ENCODE data around the gene BRPF3.

The BRPF3 gene

DNA sequence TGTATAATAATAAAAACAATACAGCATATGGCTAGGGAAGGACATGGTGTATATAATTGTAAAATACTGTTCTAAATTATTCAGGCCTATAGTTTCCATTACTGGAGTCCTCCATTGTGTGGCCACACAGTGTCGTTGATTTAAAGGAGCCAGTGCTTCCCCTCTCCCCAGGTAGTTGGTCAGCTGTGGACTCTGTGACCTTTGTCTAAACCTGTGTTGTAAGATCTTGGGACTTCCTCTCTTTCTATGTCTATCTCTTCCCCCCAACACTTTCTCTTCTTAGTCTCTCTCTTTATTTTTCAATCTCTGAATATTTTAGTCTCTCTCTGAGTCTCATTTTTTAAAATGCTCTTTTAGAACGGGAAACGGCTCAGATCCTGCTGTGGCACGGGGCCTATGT lies 35.6 kb downstream of the BRPF3 start:
- DNase-seq (ENCODE audit: low read depth), result no peak

DNA sequence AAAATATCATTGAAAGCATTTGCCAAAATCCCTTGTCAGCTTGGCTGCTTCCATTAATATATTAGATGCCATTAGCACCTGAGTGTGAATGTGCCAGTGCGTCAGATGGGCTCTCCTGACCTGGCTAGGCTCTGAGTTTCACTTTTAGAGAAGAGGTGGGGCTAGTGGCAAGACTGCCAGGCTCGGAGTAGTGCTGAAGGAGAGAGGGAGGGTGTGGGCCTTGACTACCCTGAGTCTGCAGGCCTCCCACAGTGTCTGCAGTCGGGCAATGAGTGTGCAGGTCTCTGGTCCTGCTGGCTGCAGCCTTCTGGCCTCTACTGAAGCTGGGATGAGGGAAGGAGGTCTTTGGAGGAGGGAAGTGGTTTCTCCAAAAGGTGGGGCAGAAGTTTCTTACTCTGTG lies 38.8 kb downstream of the BRPF3 start:
- DNase-seq (ENCODE audit: low read depth), result no peak

DNA sequence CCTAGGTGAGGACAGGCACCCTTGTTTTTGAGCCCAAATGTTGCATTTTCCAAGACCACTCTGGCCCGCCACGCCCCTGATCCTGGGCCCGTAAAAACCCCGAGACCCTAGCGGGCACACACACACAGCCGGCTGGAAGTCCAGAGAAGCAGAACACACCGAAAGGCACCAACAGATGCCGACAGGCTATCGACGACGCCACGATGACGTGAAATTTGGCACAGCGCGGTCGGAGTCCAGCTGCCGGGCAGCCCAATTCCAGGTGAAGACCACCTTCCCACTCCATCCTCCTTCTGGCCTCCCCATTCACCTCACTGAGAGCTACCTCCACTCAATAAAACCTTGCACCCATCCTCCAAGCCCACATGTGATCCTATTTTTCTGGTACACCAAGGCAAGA lies 39.3 kb downstream of the BRPF3 start:
- DNase-seq (ENCODE audit: low read depth), result no peak

DNA sequence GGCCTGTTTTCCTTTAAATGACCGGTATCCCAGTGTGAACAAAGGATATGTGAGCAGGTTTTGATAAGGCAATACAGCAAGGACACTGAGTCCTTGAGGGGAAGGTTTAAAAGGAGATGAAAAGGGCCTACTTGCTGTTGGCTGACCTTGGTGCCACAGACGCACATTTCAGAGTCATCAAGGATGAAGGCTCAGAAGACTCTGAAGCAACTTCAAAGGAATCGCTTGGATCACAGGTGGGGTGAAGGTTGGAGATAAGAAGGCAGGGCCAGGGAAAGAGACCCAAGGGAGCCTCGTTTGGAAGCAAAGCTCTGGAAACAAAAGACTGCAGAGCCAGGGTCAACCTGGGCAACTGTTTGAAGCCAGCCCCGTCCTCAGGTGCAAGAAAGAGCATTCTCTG lies 43.2 kb downstream of the BRPF3 start:
- no peak for DNase-seq (ENCODE audit: low read depth)

DNA sequence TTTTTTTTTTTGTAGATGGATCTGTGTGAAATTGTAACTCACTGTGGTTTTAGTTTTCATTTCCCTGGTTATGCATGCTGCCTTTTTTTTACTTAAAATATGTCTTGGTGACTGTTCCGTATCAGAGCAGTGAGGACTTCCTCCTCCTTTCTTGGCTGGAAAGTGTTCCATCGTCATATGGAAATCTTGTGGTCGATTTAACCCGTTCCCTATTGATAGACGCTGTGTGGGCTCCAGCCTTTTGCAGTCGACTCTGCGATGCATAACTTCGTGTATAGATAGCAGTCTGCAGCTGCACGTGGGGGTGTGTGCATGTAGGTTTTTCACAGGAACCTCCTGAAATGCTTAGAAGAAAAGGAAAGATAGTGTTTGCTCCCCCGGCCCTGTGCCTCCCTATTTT lies 45.2 kb downstream of the BRPF3 start:
- DNase-seq (ENCODE audit: low read depth), result no peak

DNA sequence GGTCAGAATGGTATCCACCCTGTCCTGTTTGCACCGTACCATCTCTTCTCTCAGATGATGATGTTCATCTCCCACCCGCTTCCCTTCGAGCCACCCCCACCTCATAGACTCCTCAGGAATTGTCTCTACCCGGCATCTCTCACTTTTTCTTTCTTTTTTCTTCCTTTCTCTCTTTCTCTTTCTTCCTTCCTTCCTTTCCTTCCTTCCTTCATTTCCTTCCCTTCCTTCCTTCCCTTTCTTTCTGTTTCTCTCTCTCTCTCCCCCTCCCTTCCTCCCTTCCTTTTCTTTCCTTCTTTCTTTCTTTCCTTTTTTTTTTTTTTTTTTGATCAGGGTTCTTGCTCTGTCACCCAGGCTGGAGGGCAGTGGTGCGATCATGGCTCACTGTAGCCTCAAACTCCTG lies 45.6 kb downstream of the BRPF3 start:
- DNase-seq (ENCODE audit: low read depth), result no peak

DNA sequence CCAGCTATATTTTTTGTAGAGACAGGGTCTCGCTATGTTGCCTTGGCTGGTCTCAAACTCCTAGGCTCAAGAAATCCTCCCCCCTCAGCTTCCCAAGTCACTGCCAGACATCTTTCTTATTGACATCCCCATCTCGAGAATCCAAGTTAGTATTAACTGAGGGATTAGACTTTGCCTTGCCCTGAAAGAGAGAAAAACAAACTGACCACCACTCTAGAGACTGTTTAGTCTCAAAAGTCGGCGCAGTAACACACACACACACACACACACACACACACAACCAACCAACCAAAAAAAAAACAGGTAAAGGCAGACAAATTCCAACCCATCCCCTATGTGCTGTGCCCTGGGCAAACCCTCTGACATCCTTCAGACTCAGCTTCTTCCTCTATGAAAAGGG lies 46.1 kb downstream of the BRPF3 start:
- no peak for DNase-seq (ENCODE audit: low read depth)

DNA sequence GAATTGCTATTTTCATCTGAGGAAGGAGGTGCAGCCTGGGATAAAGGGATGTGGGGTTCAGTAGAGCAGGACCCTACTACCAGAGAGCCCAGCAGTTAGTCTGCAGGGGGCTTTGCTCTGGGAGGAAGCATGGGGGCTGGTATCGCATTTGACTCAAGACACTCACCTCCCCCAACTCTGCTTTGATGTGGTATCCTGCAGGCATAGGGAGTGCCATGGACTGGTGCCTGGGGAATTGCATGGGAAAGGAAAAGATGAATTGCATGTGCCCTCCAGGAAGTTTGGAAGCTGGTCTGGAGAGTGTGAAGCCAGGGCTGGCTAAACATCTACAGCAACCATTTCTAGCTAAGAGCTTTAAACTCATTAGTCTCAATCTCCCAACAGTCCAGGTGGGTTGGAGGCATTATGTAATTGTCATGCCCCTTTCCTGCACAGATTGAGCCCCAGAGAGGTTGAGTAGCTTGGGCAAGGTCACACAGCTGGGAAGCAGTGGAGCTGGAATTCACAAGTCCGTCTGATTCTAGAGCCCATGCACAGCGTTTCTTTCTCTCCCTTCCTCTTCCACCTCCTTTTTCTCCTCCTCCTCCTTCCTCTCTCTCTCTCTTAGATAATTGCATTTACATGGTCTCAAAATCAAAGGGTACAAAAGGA lies 47.1 kb downstream of the BRPF3 start:
- no peak for DNase-seq (ENCODE audit: low read depth)

DNA sequence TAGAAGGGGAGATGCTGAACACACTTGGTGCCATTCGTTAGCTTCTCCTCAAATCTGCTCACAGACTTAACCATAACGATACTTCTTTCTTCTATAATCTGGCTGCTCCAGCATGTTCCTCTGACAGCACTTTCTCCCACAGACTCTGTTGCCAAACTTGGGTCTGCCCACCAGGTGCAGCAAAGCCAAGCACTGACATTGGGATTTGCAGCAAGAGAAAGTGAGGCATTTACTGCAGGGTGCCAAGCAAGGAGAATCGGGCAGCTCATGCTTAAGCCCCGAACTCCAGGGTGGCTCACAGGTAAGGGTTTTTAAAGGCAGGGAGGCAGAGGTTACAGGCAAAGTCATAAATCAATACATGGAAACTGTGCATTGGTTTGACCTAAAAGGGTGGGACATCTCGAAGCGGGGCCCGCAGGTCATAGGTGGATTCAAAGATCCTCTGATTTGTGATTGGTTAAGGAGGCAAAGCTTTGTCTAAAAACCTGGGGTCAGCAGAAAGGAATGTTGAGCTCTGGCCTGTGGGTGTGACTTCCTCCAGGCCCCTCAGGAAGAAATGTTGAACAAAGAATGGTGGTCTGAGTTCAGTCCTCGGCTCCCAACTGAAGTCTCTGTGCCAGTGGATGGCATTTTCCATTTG lies 48.2 kb downstream of the BRPF3 start:
- DNase-seq (ENCODE audit: low read depth), result no peak

DNA sequence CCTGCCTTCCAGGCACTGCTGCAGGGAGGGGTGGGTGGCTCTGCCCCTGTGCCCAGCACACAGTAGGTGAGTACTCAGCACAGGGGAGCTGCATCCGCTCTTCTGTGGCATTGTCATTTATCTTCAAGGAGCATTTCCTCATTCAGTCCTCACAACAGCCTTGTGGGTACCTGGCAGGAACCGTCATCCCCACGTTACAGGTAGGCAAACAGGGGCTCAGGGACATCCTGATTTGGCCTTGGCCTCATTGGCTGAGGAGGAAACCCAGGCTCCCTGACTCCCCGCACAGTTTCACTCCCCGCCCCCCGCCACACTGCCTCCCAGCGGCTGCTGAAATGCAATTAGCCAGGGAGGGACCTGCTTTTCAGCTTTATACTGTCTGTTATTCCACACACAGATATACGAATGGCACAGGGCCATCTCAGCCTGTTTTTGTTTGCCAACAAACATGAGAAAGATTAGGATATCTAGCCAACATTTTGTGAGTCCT lies 49.1 kb downstream of the BRPF3 start:
- DNase-seq (ENCODE audit: low read depth), result no peak

DNA sequence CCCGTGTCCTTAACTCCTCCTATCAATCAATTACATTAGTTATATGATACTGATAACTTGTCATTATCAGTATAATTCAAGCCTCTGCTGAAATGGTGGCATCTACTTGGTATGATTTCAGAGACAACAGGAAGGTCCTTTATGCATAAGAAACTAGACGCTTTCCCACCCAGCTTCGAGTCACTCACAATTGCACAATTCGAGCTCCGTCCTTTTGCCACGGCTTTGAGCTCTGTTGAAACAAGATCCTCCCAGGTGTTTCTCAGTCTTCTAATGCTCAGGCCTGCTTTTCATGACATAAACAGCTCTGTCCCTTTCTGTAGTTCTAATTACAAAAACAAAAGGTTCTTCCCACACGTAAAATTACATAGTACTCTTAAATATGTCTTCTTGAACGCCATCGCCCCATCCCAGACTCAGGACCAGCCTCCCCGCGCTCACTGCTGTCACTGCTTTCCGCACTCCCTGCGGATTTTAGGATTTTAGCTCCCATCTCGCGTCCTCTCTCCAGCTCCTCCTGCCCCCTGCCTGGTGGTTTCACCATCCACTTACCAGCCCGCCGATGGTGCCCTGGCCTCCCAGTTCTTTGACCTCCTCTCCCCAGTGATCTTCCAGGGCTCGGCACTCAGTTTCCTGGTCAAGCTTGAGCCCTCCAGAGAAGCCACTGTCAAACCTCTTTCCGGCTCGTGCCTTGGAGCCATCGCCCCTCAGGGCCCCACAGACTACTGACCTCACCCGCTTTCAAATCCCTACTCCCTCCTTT lies 50.1 kb downstream of the BRPF3 start:
- no peak for DNase-seq (ENCODE audit: low read depth)

DNA sequence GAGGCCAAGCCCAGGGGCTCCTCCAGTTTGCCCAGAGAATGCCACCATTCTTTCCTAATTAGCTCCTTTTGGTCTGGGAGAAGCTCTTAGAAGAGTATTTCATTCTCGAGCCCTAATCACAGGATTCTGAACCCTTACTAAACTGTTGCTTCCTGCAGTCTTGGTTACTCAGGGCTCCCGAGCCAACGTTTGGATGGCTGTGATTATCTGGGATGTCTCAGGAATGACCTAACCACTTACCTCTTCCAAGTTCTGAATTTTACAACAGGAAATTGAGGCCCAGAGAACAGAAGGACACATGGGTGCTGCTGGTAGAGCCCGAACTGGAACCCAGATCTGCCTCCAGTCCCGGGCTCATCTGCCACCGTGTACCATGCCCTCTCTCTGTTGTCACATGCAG lies 51.1 kb downstream of the BRPF3 start:
- no peak for DNase-seq (ENCODE audit: low read depth)

DNA sequence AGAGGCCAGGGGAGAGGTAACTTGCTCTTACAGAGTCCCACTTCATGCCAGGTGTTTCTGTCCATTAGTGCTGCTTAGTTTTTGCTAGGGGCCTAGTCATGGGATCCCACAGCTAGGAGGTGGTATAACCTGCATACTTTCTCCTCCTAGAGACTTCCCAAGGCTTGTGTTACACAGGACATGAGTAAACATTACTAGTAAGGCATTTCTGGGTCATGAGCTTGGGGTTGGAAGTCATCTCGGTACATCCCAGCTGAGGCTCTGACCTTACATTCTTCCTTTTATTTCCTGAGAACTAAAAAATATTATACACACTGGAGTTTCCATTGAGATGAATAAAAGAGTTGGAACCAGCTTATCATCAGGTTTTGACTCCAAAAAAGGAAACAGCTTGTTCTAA lies 52.4 kb downstream of the BRPF3 start:
- DNase-seq (ENCODE audit: low read depth), result no peak

DNA sequence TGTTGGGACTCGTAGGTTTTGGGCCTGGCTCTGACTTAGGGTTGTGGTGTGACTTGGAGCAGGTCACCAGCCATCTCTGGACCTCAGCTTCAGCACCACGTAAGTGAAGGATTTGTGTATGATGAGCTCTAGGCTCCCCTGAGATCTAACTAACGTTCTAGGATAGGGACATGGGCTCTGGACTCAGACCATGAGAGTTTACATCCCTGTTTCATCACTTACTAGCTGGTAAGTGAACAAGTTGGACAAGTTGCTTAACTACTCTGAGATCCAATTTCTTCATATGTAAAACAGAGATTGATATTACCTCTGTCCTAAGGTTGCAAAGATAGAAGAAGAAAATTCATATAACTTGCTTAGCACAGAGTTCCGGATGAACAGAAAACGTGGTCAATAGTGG lies 53.0 kb downstream of the BRPF3 start:
- no peak for DNase-seq (ENCODE audit: low read depth)

DNA sequence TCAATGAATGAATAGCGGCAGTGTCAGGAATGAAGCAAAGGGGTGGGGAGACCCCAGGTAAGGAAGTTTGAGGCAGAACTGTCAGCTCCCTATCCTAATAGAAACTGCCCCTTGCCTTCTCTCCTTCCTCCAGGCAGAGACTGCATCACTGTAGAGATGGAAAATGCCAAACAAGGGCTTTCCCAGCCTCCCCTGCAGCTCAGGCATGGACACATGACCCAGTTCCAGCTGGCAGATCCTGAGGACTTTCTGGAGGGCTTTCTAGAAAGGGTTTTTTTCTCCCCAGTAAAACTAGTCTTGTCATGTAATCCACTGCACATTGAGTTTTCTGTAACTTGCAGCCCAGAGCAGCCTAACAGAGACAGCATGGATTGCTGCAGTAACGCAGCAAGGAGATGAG lies 55.5 kb downstream of the BRPF3 start:
- DNase-seq (ENCODE audit: low read depth), result no peak

DNA sequence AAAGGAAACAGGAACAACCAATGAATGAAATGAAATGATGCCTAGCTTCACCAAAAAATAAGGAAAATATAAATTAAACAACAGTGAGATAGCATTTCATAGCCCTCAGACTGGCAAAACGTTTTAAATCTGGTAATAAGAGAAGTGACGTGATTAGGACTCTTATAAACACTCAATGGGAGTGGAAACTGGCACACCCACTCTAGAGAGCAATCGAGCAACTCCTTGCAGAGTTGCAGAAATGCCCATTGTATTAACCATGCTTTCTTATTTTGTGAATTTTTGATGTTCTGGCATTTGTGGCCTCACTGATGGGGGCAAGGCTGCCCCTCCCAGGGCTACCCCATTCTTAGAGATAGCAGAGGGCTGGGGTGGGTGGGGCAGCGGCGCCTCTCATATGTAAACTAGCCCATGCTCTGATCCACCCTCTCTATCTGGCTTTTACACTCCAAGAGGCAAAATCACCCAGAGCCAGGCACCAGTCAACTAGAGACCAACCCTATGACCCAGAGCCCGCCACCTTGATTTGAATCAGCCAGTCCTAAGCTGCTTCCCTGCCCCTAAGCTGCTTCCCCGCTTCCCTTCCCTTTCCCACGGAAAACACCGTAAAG lies 67.0 kb downstream of the BRPF3 start:
- no peak for DNase-seq (ENCODE audit: low read depth)

DNA sequence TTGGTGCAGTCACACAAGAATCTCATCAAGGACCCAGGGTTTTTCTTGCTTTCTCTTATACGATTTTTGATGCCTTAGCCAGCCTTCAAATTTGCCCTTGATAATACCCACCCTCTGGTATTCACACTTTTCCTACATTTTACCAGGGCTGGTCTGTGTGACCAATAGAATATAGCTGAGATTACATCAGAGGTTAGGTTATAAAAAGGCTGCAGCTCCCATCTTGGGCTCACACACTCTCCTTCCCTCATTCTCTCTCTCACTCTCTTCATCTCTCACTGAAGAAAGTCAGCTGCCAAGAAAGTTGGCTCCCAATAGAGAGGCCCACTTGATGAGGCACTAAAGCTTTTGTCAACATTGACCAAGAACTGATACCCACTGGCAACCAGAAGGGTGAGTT lies 69.2 kb downstream of the BRPF3 start:
- DNase-seq (ENCODE audit: low read depth), result no peak

DNA sequence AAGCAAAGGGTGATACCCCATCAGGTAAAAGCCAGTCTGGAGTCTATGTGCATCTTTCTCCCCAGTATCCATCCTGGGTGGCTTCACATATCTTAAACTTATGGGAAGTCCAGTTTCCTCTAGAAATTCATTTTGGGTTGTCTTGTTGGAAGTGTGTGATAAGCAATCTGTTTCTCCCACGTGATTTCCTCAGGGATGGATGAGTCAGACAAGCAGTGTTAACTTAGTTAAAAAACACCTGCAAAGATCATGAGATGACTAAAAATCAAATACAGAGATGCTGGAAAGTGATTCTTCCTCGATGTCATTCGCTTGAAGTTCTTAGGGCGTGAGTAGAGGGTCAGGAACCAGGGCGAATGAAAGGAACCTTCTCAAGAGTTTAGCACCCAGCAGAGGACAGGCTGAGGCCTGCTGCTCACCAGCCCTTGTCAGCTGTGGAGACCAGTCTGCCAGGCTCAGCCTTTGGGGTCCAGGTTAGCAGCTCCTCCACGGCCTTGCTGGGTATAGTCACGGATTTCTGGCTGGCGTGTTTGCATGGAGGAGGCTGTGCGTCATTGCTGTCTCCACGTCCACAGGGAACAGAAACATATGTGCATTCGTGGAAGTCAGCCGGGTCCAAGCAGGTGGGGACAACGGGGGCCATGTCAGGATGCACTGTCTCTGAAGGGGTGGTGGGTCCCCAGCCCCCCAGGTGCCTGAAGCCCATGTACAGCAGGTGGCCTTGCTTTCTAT lies 70.5 kb downstream of the BRPF3 start:
- no peak for DNase-seq (ENCODE audit: low read depth)

DNA sequence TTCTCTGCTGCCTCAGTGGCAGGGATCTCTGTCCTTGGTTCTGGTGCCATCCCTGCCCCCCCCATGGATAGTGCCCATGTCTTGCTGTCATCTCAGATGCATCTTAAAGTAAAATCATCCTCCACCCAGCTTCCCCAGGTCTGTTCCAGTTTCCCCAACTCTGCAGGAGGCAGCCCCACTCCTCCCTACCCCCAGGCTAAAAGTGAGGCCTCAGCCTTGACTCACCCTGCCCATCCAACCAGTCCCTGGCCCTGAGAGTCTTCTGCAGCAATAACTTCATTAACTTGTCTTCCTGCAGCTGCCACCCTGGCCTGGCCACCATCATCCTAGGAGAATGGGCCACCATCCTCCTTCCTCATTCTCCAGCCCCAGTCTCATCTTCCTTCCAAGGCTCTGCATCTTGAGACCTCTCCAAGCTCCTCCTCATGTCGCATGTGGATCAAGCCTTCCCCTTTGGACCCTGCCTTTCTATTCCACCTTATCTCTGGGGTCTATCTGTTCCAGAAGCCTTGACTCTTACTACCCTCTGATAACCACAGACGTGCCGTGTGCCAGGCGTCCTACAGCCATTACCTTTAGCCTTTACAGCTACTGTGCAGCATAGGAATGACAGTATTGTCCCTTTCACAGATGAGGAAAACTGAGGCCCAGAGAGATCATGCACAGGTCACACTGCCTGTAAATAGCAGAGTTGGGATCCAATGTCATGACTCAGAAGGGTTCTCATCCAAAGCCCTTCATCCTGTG lies 71.4 kb downstream of the BRPF3 start:
- no peak for DNase-seq (ENCODE audit: low read depth)

DNA sequence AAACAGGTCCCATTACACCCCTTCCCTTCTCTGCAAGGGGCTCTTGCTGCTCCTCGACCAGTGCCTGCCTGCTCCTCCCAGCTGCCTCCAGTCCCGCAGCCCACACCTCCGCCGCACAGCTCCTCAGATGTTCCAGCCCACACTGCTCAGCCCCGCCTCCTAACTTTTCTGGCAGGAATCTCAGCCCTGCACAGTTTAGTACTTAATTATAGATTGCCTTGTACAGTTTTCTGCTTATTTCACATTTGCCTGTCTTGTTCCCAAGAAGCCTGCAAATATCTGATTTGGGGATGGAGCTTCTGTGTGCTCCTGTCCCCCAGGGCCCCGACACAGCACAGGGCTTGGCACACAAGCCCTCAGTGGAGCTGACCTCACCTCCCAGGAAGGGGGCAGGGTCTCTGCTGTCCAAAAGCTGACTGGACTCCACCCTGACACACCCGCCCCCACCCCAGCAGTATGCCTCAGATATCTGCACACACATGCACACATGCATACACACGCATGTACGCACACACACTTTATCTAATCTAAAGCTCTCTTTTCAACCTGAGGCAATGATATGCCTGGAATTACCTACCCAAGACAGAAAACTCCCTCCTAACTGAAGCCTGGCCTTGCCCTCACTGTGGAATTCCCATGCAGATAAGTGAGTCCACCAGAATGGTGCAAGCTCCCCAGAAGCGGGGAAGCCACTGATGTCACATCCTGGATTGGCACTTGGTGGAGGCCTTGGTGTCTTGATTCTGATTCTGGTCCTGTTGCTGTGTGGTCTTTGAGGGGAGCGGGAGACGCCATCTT lies 72.1 kb downstream of the BRPF3 start:
- no peak for DNase-seq (ENCODE audit: low read depth)
